Ureter (tissue), 1 donor: ENCODE results near the gene EFNA2. TPM values are rescaled to one million over a fixed set of nuclear protein-coding genes. Genes with fewer than 3 reads are reported as not detected.
A peak's percentile ranks its signal among the peaks of the same experiment; 100 is the strongest.

Experiments
- DNase-seq: peaks from one replicate; pipeline ENCODE4 v3.0.0-alpha.2; 2020; ENCODE audit warnings: low spot score
- total RNA-seq: library from RNA; stranded (reverse); gene quantifications from one replicate; pipeline ENCODE4 v1.2.4, GENCODE V29; 2023
- donor health status: DM: yes; HTN: yes; CAD: no.

Gene EFNA2
- total RNA-seq, 1 donor from 2014 or later: 0.70 TPM

DNA sequence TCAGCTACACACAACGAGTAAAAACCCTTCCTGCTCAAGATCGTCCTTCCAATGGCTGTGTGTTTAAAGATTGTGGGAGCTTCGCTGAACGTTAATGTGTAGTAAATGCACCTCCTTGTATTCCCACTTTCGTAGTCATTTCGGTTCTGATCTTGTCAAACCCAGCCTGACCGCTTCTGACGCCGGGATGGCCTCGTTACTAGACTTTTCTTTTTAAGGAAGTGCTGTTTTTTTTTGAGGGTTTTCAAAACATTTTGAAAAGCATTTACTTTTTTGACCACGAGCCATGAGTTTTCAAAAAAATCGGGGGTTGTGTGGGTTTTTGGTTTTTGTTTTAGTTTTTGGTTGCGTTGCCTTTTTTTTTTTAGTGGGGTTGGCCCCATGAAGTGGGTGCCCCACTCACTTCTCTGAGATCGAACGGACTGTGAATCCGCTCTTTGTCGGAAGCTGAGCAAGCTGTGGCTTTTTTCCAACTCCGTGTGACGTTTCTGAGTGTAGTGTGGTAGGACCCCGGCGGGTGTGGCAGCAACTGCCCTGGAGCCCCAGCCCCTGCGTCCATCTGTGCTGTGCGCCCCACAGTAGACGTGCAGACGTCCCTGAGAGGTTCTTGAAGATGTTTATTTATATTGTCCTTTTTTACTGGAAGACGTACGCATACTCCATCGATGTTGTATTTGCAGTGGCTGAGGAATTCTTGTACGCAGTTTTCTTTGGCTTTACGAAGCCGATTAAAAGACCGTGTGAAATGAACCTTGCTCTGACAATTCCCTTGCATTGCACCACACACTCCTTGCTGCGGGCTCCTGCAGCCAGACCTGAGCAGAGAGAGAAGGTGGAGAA is 13.0 kb upstream of the EFNA2 start:
- no peak for DNase-seq

GRCh38 chr19:1273263-1274041 is 12.2 kb upstream of the EFNA2 start:
- no peak for DNase-seq

GRCh38 chr19:1274081-1274851 is 11.4 kb upstream of the EFNA2 start:
- no peak for DNase-seq

GRCh38 chr19:1274852-1275259 is 10.8 kb upstream of the EFNA2 start:
- no peak for DNase-seq

- DNase-seq: peak; percentile 98
Observed at GRCh38 chr19:1275260-1275975, 10.3 kb upstream of the EFNA2 start, which contains the start of gene FAM174C. Gene FAM174C, plus strand, starts transcription at chr19:1275530. Its CDS starts 20 bp downstream, at chr19:1275550.

- no peak for DNase-seq
Observed at GRCh38 chr19:1275976-1276627, 9.6 kb upstream of the EFNA2 start.

GRCh38 chr19:1276628-1277022 is 9.0 kb upstream of the EFNA2 start:
- no peak for DNase-seq

DNA sequence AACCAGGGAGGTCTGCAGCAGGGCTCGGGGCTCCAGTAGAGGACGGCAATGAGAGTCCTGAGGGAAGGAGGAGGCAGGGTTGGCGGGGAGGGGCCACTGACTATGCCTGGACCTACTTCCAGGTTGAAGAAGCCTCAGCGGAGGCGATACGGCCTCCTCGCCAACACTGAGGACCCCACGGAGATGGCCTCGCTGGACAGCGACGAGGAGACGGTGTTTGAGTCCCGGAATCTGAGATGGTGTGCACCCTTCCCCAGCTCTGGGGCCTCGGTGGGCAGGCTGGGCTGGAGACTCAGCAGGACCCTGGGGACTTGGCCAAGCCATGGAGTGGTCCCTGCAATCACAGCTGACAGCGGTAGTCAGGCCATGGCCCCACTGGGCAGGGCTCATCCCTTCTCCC is 8.6 kb upstream of the EFNA2 start:
- DNase-seq: no peak

DNA sequence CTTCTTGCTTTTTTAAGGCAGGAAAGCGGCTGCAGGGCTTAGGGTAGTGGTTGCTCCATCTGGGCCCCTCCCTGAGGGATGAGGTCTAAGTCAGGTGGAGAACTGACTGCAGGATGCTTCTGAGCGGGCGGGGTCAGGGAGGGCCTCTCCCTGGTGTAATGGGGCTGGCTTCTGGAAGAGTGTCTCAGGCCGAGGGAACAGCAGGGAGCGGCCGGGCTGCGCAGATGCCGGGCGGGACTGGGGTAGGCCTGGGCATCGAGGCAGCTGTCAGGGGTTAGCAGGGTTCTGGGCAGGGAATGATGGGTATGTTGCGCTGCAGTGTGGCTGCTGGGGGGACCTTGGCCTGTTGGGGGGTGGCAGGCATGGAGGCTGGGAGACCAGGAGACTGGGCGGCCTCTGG is 7.6 kb upstream of the EFNA2 start:
- DNase-seq: no peak

GRCh38 chr19:1278713-1279660 is 6.7 kb upstream of the EFNA2 start:
- DNase-seq: no peak

DNA sequence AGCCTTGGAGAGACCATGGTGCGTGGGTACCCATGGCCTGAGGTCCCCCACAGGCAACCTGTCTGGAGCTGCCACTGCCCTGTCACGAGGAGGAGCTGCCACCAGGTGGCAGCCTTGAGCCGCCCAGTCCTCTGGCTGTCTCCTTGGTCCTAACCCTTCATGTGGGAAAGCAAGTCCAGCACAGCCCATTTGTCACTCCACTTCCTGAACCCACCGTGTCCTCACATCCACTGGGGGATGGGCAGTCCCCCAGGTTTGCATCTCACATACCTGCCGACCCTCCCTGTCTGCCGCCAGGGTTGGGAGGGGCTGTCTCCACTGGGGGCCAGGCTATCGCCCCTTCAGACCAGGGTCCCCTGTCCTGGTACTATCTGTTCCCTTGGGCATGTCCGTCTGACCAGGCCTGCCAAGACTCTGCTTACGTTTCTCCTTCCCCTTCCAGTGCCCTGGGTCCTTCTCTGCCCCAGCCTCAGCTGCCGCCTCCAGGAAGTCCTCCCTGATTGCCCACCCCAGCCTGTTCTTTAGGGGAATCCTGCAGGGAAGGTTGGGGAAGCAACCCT is 5.8 kb upstream of the EFNA2 start:
- DNase-seq: peak; percentile 87

- DNase-seq: no peak
Observed at GRCh38 chr19:1280636-1281568, 4.8 kb upstream of the EFNA2 start.

DNA sequence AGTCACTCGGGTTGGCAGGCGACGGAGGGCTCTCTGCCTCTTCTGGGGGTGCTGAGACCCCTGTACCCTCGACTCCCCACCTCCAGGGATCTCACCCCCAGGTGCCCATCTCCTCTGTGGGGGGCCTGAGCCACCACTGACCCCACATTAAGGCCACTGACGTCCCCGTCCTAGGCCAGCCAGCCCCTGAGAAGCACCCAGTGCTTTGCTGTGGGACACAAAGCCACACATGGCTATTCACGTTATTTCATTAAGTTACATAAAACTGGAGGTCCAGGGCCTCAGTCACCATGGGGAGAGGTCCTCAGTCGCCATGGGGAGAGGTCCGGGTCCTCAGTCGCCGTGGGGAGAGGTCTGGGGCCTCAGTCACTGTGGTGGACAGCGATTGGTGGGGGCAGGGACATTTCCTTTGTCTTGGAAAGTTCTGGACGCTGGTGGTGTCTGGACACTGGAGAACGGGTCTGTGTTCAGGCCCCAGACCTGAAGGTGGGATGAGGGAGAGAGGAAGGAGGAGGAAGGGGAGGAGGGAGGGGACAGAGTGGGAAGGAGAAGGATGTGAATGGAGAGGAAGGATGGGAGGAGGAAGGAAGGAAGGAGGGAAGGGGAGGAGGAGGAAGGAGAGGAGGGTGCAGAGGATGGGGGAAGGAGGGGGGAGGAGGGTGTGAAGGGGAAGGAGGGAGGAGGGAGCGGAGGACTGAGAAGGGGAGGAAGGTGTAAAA is 3.9 kb upstream of the EFNA2 start:
- DNase-seq: no peak

DNA sequence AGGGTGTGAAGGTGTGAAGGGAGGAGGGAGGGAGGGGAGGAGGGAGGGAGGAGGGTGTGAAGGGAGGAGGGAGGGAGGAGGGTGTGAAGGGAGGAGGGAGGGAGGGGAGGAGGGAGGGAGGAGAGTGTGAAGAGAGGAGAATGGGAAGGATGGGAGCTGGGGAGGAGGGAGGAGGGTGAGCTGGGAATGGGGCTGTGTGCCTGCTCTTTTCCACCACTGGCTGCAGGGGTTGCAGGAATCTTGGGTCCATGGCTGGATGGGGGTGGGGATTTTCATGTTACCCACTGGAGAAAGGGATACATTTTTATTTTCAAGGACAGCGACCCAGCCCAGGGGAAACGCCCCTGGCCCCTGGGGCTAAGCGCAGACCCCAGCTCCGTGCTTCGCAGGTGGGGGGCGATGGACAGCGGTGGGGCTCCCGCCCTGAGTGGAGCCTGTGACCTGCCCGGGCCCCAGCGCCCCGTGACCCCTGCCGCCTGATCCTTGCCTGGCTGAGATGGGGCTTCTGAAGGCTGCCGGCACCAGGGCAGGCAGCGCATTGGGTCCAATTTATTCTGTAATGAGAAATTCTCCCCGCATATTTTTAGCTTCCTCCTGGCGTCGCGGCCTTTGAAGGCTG is 3.0 kb upstream of the EFNA2 start:
- DNase-seq: no peak

- DNase-seq: no peak
Observed at GRCh38 chr19:1283207-1283916, 2.3 kb upstream of the EFNA2 start.

DNA sequence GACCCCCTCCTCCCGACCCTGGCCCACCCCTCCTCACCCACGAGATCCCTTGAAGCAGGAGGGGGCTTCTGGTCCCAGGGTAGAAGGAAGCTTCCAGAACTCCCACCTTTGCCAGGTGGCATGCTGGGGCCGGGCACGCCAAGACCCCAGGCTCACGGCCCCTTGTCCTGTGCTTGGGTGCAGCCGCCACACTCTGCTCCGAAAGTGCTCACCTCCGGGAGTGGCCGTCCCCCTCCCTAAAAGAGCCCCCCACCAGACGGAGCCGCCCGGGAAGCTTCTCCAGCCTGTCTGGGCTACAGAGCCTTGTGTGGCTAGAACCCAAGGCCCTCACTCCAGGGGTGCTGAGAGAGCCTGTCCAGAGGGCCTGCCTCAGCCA is 1.8 kb upstream of the EFNA2 start:
- DNase-seq: no peak
